Measurements from ENCODE around the gene SCCPDH. TPM values are rescaled to one million over a fixed set of nuclear protein-coding genes. Genes with fewer than 3 reads are reported as not detected.

SCCPDH gene
- total and polyA plus RNA-seq, 2 donors = 19.3 to 42.7 TPM

DNA sequence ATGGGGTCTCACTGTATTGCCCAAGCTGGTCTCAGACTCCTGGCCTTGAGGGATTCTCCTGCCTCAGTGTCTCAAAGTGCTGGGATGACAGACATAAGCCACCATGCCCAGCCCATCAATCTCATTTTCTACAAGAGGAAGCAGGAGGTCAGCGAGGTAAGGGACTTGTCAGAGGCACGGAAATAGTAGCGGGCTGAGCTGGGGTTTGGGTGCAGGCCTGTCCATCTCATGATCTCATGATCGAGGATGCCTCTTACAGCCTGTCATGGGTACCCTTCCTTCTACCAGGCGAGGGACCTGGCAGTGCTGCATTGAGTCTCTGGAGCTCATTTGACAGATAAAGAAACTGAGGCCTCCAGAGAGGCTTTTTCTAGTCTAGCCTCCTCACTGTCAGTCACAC, 28.5 kb upstream of the SCCPDH start:
- H3K4me3 ChIP-seq (ENCODE audit: low read length in 2 of 2) = no peak overlapping the region
- peaks cover 0 to 11% of the 10 kb centered on the region in 2 donors for H3K4me1 ChIP-seq (ENCODE audit: control insufficient read depth in 2 of 2, insufficient read depth in 2 of 2, low read length in 2 of 2)
- no peak for DNase-seq (ENCODE audit: low read depth in 6 of 9, low spot score in 9 of 9)
- H3K27ac ChIP-seq (ENCODE audit: low read depth in 1 of 2, low read length in 1 of 2) = no peak overlapping the region
- 98% methylated on average over 5 of the region's 5 CpGs for WGBS
- H3K27me3 ChIP-seq (ENCODE audit: control insufficient read depth in 2 of 2, insufficient read depth in 1 of 2, low read length in 1 of 2) = no peaks in the 10 kb centered on the region
- no peaks in the 10 kb centered on the region for H3K36me3 ChIP-seq (ENCODE audit: control insufficient read depth in 2 of 2, insufficient read depth in 2 of 2, low read length in 1 of 2)
- H3K9me3 ChIP-seq (ENCODE audit: control insufficient read depth in 2 of 2, insufficient read depth in 1 of 2, low read length in 1 of 2) = peaks cover 2 to 19% of the 10 kb centered on the region in 2 donors

DNA sequence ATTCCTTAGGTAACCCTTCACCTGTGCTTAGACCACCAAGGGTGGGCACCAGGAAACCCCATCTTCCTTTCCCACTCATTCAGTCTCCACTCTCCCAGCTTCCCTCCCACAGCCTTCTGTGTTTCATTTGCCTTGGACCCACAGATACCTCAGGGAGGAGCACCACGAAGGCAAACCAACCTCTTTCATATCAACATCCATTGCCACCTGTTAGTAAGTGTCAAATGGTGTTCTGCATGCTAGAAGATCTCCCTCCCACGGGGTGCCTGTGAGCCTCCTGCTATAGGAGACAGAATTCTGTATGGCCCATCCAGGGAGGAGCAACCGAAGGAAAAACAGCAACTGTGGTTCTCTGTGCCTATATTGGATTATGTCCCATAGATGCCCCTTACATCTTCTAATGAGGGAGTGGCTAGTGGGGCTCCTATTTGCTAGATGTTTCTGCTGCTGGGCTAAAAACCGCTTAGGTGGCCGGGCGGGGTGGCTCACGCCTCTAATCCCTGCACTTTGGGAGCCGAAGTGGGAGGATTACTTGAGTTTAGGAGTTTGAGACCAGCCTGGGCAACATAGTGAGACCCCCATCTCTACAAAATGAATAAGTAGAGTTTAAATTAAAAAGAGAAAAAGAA, 25.6 kb upstream of the SCCPDH start:
- H3K27me3 ChIP-seq (ENCODE audit: control insufficient read depth in 2 of 2, insufficient read depth in 1 of 2, low read length in 1 of 2) = no peaks in the 10 kb centered on the region
- no peaks in the 10 kb centered on the region for H3K36me3 ChIP-seq (ENCODE audit: control insufficient read depth in 2 of 2, insufficient read depth in 2 of 2, low read length in 1 of 2)
- H3K9me3 ChIP-seq (ENCODE audit: control insufficient read depth in 2 of 2, insufficient read depth in 1 of 2, low read length in 1 of 2) = peaks cover 1 to 15% of the 10 kb centered on the region in 2 donors
- peak in 1 of 9 donors; percentile 23 for DNase-seq (ENCODE audit: low read depth in 6 of 9, low spot score in 9 of 9)
- H3K27ac ChIP-seq (ENCODE audit: low read depth in 1 of 2, low read length in 1 of 2) = peak overlapping the region in 1 of 2 donors; percentile 81
- peak overlapping the region; percentile 22 to 28 for H3K4me3 ChIP-seq (ENCODE audit: low read length in 2 of 2)
- WGBS = 88% methylated on average over 8 of the region's 8 CpGs
- H3K4me1 ChIP-seq (ENCODE audit: control insufficient read depth in 2 of 2, insufficient read depth in 2 of 2, low read length in 2 of 2) = peaks cover 0 to 11% of the 10 kb centered on the region in 2 donors

DNA sequence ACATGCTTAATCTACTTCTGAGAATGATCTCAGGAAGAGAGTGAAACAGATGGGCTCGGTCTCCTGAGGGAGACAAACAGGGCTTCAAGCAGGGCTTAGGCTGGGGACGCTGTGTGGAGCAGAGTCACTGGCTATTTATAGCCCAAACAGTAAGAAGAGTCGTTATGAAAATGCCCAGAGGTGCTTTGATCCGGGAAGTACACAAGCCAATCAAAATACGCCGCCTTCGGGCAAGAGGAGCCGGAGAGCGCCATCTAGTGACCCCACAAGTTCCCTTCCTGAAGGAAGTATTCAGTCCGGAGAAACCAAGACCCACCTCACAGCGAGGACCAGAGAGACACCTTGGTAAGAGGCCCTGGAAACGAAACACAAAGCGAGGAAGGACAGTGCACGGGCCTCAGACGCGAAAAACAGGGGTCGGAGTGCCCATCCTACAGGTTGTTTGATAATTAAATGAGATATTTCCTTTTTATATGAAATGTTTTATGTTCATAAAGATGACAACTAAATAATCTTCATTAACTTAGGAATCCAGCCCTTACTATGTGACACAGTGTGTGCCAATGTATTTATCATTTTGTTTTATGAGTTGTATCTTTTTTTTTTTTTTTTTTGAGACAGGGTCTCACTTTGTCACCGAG, 25.0 kb upstream of the SCCPDH start:
- H3K9me3 ChIP-seq (ENCODE audit: control insufficient read depth in 2 of 2, insufficient read depth in 1 of 2, low read length in 1 of 2) = peaks cover 0 to 15% of the 10 kb centered on the region in 2 donors
- peak; percentile 57 to 94 (median 81) for DNase-seq (ENCODE audit: low read depth in 6 of 9, low spot score in 9 of 9)
- no peaks in the 10 kb centered on the region for H3K27me3 ChIP-seq (ENCODE audit: control insufficient read depth in 2 of 2, insufficient read depth in 1 of 2, low read length in 1 of 2)
- H3K27ac ChIP-seq (ENCODE audit: low read depth in 1 of 2, low read length in 1 of 2) = peak overlapping the region in 1 of 2 donors; percentile 81
- H3K36me3 ChIP-seq (ENCODE audit: control insufficient read depth in 2 of 2, insufficient read depth in 2 of 2, low read length in 1 of 2) = no peaks in the 10 kb centered on the region
- 12% methylated on average over 18 of the region's 18 CpGs for WGBS
- H3K4me3 ChIP-seq (ENCODE audit: low read length in 2 of 2) = peak overlapping the region; percentile 22 to 28
- H3K4me1 ChIP-seq (ENCODE audit: control insufficient read depth in 2 of 2, insufficient read depth in 2 of 2, low read length in 2 of 2) = peaks cover 0 to 11% of the 10 kb centered on the region in 2 donors

DNA sequence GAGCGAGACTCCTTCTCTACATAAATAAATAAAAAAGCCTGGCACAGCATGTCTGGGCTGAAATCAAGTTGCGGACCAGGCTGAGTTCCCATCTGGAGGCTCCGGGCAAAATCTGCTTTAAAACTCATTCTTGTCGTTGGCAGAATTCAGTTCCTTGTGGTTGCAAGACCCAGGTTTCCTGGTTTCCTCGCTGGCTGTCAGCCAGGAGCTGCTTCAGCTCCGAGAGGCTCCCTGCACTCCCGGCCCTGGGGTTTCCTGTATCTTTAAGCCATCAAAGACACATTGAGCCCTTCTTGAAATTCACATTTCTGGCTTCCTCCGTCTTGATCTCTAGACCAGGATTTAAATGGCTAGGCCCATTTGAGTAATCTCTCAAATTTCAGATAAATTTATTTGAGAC, 20.6 kb upstream of the SCCPDH start:
- no peak overlapping the region for H3K4me3 ChIP-seq (ENCODE audit: low read length in 2 of 2)
- no peaks in the 10 kb centered on the region for H3K27me3 ChIP-seq (ENCODE audit: control insufficient read depth in 2 of 2, insufficient read depth in 1 of 2, low read length in 1 of 2)
- H3K9me3 ChIP-seq (ENCODE audit: control insufficient read depth in 2 of 2, insufficient read depth in 1 of 2, low read length in 1 of 2) = no peaks in the 10 kb centered on the region
- DNase-seq (ENCODE audit: low read depth in 6 of 9, low spot score in 9 of 9) = no peak
- H3K4me1 ChIP-seq (ENCODE audit: control insufficient read depth in 2 of 2, insufficient read depth in 2 of 2, low read length in 2 of 2) = peaks cover 0 to 8% of the 10 kb centered on the region in 2 donors
- H3K27ac ChIP-seq (ENCODE audit: low read depth in 1 of 2, low read length in 1 of 2) = no peak overlapping the region
- H3K36me3 ChIP-seq (ENCODE audit: control insufficient read depth in 2 of 2, insufficient read depth in 2 of 2, low read length in 1 of 2) = no peaks in the 10 kb centered on the region
- 10% methylated on average over 8 of the region's 8 CpGs for WGBS

DNA sequence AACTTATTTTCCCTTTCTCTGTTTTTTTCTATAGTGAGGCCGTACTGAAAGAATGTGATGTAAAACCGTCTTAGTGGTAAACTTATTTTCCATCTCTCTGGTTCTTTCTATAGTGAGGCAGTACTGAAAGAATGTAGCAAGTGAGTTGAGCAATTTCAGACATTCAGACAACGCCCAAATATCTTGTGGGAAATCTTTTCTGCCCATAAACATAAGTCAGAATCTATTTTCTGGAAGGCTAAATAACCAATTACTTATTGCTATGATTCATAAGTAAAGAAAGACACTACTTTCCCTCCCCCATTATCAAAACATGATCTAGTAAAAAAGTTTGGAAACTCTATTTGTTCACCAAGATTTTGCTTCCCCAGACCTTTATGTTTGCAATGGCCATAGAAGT, 18.8 kb upstream of the SCCPDH start:
- WGBS = 93% methylated on average over 3 of the region's 3 CpGs
- H3K27ac ChIP-seq (ENCODE audit: low read depth in 1 of 2, low read length in 1 of 2) = no peak overlapping the region
- no peak for DNase-seq (ENCODE audit: low read depth in 6 of 9, low spot score in 9 of 9)
- H3K27me3 ChIP-seq (ENCODE audit: control insufficient read depth in 2 of 2, insufficient read depth in 1 of 2, low read length in 1 of 2) = no peaks in the 10 kb centered on the region
- H3K36me3 ChIP-seq (ENCODE audit: control insufficient read depth in 2 of 2, insufficient read depth in 2 of 2, low read length in 1 of 2) = no peaks in the 10 kb centered on the region
- no peaks in the 10 kb centered on the region for H3K4me1 ChIP-seq (ENCODE audit: control insufficient read depth in 2 of 2, insufficient read depth in 2 of 2, low read length in 2 of 2)
- no peak overlapping the region for H3K4me3 ChIP-seq (ENCODE audit: low read length in 2 of 2)
- no peaks in the 10 kb centered on the region for H3K9me3 ChIP-seq (ENCODE audit: control insufficient read depth in 2 of 2, insufficient read depth in 1 of 2, low read length in 1 of 2)

DNA sequence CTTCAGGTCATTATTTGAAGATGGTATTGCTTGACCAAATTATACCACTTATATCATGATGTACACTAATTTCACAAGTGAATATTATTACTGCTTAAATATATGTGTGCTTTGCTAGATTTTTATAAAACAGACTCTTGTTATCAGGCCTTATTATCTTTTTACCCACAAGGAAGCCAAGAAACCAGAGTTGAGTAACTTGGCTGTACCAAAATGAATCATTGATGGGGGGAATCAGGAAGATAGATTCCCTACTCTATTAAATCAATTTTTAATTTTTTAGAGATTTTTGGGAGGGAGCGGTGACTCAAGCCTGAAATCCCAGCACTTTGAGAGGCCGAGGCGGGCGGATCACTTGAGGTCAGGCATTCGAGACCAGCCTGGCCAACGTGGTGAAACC, 16.0 kb upstream of the SCCPDH start:
- Histone ChIP-seq H3K4me1 (ENCODE audit: control insufficient read depth in 2 of 2, insufficient read depth in 2 of 2, low read length in 2 of 2) (no peaks in the 10 kb centered on the region), H3K9me3 (ENCODE audit: control insufficient read depth in 2 of 2, insufficient read depth in 1 of 2, low read length in 1 of 2) (no peaks in the 10 kb centered on the region), H3K27ac (ENCODE audit: low read depth in 1 of 2, low read length in 1 of 2) (no peak overlapping the region), H3K4me3 (ENCODE audit: low read length in 2 of 2) (no peak overlapping the region), H3K36me3 (ENCODE audit: control insufficient read depth in 2 of 2, insufficient read depth in 2 of 2, low read length in 1 of 2) (no peaks in the 10 kb centered on the region), H3K27me3 (ENCODE audit: control insufficient read depth in 2 of 2, insufficient read depth in 1 of 2, low read length in 1 of 2) (no peaks in the 10 kb centered on the region)
- no peak for DNase-seq (ENCODE audit: low read depth in 6 of 9, low spot score in 9 of 9)
- WGBS = 96% methylated on average over 6 of the region's 6 CpGs

DNA sequence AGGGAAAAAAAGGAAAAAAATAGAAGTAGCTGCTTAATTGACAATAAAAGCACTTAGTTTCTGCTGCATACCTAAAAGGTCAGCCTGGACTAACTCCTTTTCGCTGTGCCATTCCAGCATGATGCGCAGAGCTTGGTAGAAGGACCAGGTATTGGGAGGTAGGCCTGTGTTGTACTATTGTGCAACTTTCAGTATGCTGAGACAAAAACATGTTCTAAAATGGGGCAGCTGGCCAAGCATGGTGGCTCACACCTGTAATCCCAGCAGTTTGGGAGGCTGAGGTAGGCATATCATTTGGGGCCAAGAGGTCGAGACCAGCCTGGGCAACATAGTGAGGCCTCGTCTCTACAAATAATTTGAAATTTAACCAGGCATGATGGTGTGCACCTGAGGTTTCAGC, 15.0 kb upstream of the SCCPDH start:
- no peaks in the 10 kb centered on the region for H3K9me3 ChIP-seq (ENCODE audit: control insufficient read depth in 2 of 2, insufficient read depth in 1 of 2, low read length in 1 of 2)
- H3K4me3 ChIP-seq (ENCODE audit: low read length in 2 of 2) = no peak overlapping the region
- DNase-seq (ENCODE audit: low read depth in 6 of 9, low spot score in 9 of 9) = no peak
- no peak overlapping the region for H3K27ac ChIP-seq (ENCODE audit: low read depth in 1 of 2, low read length in 1 of 2)
- no peaks in the 10 kb centered on the region for H3K36me3 ChIP-seq (ENCODE audit: control insufficient read depth in 2 of 2, insufficient read depth in 2 of 2, low read length in 1 of 2)
- no peaks in the 10 kb centered on the region for H3K4me1 ChIP-seq (ENCODE audit: control insufficient read depth in 2 of 2, insufficient read depth in 2 of 2, low read length in 2 of 2)
- H3K27me3 ChIP-seq (ENCODE audit: control insufficient read depth in 2 of 2, insufficient read depth in 1 of 2, low read length in 1 of 2) = no peaks in the 10 kb centered on the region
- WGBS = 99% methylated on average over 4 of the region's 4 CpGs

DNA sequence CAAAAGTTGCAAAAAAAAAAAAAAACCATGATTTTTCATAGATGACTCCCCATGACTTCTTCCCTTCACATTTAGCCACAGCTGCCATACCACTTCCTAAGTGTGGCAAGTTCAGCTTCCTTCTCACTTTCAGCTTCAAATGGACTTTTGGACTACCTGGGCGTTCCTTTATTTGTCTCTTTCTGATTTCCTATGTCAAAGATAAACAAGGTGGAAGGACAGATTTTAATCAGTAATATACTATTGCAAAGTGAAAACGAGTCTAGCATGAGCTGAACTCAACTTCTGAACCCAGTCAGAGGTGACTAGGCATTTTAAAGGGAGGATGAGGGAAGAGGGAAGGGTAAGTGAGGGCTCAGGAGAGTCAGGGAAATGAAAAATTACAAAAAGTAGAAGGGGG, 14.4 kb upstream of the SCCPDH start:
- Histone ChIP-seq H3K36me3 (ENCODE audit: control insufficient read depth in 2 of 2, insufficient read depth in 2 of 2, low read length in 1 of 2) (no peaks in the 10 kb centered on the region), H3K27me3 (ENCODE audit: control insufficient read depth in 2 of 2, insufficient read depth in 1 of 2, low read length in 1 of 2) (no peaks in the 10 kb centered on the region), H3K4me3 (ENCODE audit: low read length in 2 of 2) (no peak overlapping the region), H3K27ac (ENCODE audit: low read depth in 1 of 2, low read length in 1 of 2) (no peak overlapping the region), H3K4me1 (ENCODE audit: control insufficient read depth in 2 of 2, insufficient read depth in 2 of 2, low read length in 2 of 2) (no peaks in the 10 kb centered on the region), H3K9me3 (ENCODE audit: control insufficient read depth in 2 of 2, insufficient read depth in 1 of 2, low read length in 1 of 2) (no peaks in the 10 kb centered on the region)
- no peak for DNase-seq (ENCODE audit: low read depth in 6 of 9, low spot score in 9 of 9)
- WGBS = 17% methylated on average over 2 of the region's 2 CpGs

DNA sequence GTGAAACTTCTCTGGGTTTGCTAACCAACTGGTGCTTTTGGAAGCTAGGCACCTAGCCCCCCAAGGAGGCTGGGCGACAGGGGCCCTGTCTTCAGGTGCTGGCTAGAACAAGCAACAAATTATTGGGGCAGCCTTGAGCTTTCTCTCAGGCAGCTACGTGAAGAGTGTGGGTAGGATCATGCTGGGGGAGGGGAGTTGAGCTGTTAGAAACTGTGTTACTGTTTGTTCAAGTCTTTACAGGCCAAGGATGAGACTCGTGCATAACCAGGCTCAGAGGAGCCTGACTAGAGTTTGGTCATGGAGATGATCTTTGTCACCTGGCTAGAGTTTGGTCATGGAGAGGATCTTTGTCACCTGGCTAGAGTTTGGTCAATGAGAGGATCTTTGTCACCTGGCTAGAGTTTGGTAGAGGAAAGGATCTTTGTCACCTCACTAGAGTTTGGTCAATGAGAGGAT, 12.6 kb upstream of the SCCPDH start:
- no peaks in the 10 kb centered on the region for H3K4me1 ChIP-seq (ENCODE audit: control insufficient read depth in 2 of 2, insufficient read depth in 2 of 2, low read length in 2 of 2)
- no peak for DNase-seq (ENCODE audit: low read depth in 6 of 9, low spot score in 9 of 9)
- H3K36me3 ChIP-seq (ENCODE audit: control insufficient read depth in 2 of 2, insufficient read depth in 2 of 2, low read length in 1 of 2) = no peaks in the 10 kb centered on the region
- H3K4me3 ChIP-seq (ENCODE audit: low read length in 2 of 2) = no peak overlapping the region
- H3K27ac ChIP-seq (ENCODE audit: low read depth in 1 of 2, low read length in 1 of 2) = no peak overlapping the region
- no peaks in the 10 kb centered on the region for H3K27me3 ChIP-seq (ENCODE audit: control insufficient read depth in 2 of 2, insufficient read depth in 1 of 2, low read length in 1 of 2)
- H3K9me3 ChIP-seq (ENCODE audit: control insufficient read depth in 2 of 2, insufficient read depth in 1 of 2, low read length in 1 of 2) = no peaks in the 10 kb centered on the region
- WGBS = 95% methylated on average over 3 of the region's 3 CpGs

Data from thymus (tissue), 11 donors.